Heart left ventricle (tissue), 16 donors: ENCODE data around the gene ATP13A4. TPM values are rescaled to one million over a fixed set of nuclear protein-coding genes. Genes with fewer than 3 reads are reported as not detected.

Experiments
- ATAC-seq, 4 donors: fragments of 200-7000 bp; cut with Tn5 transposase; one replicate each; pipeline ENCODE4 v1.9.1; 2020 to 2022; ENCODE audit warnings: moderate library complexity in 4 of 4, mild to moderate bottlenecking in 3 of 4, moderate number of reproducible peaks in 1 of 4
- DNase-seq, 5 donors: peaks; one replicate each; pipeline ENCODE4 v3.0.0-alpha.2; 2020
- H3K27ac ChIP-seq, 12 donors: fragments of 200-600 bp; sonication (generic) in 4 of 12; one replicate each; pipeline versions ENCODE4 v1.5.0 to v1.8.0; 2016 to 2022; ENCODE audit warnings: mild to moderate bottlenecking in 2 of 12
- H3K27me3 ChIP-seq, 9 donors: fragments of 200-600 bp; sonication (generic) in 2 of 9; one replicate each; pipeline versions ENCODE4 v1.5.1 to v1.8.0; 2016 to 2022; ENCODE audit warnings: mild to moderate bottlenecking in 3 of 9
- H3K36me3 ChIP-seq, 9 donors: fragments of 200-600 bp; sonication (generic) in 2 of 9; one replicate each; pipeline versions ENCODE4 v1.5.0 to v1.8.0; 2018 to 2022; ENCODE audit warnings: mild to moderate bottlenecking in 2 of 9
- H3K4me1 ChIP-seq, 12 donors: fragments of 200-600 bp; sonication (generic) in 4 of 12; one replicate each; pipeline versions ENCODE4 v1.5.0 to v1.8.0; 2016 to 2022; ENCODE audit warnings: mild to moderate bottlenecking in 3 of 12
- H3K4me3 ChIP-seq, 12 donors: fragments of 200-600 bp; sonication (generic) in 4 of 12; one replicate each; pipeline versions ENCODE4 v1.5.0 to v1.8.0; 2017 to 2022; ENCODE audit warnings: mild to moderate bottlenecking in 9 of 12, moderate library complexity in 4 of 12
- H3K9me3 ChIP-seq, 12 donors: fragments of 200-600 bp; sonication (generic) in 4 of 12; one replicate each; pipeline versions ENCODE4 v1.5.0 to v1.8.0; 2016 to 2022; ENCODE audit warnings: mild to moderate bottlenecking in 1 of 12
- POLR2A ChIP-seq, 2 donors: fragments of 450-650 bp; IDR thresholded peaks; one replicate each; pipeline ENCODE4 v1.6.1; 2017; ENCODE audit warnings: antibody characterized with exemption in 2 of 2, mild to moderate bottlenecking in 2 of 2, moderate library complexity in 2 of 2
- WGBS, 4 donors: extraction: QIAGEN DNeasy Blood & Tissue Kit in 2 of 4; methylation state at CpG; one replicate each; pipeline versions ENCODE4 v1.1.5 to v1.1.7; 2013 to 2018; 5-methylcytosine and 5-hydroxymethylcytosine counted together
- intact Hi-C, 10 donors: fragments of 100-400 bp; cut with DNase I; formaldehyde crosslinking; loops; one replicate each; pipeline versions ENCODE4 v1.11.1 to v1.14.2; 2022
- polyA plus RNA-seq, 2 donors: library from polyadenylated mRNA; stranded (reverse); fragments of 200-250 nt; gene quantifications; one replicate each; pipeline ENCODE4 v1.2.3, GENCODE V29; 2013
- total RNA-seq, 9 donors: library from RNA; depleted of rRNA in 2 of 9; stranded (reverse); fragments of >200 nt in 2 of 9; fragmentation: NEBNext Ultra II Directional in 3 of 9; extraction: Animal tissue kit (Norgen Biotek cat#: 25700) in 3 of 9; gene quantifications; one replicate each; pipeline versions ENCODE4 v1.1.0 to v1.2.4, GENCODE V29; 2016 to 2023
- TF ChIP-seq, protein P1 (sequence below), 12 donors: fragments of 200-600 bp; sonication (generic) in 4 of 12; IDR thresholded peaks; one replicate each; pipeline versions ENCODE4 v1.5.0 to v1.8.0; 2018 to 2022; ENCODE audit warnings: antibody characterized with exemption in 12 of 12, mild to moderate bottlenecking in 5 of 12
- donor health status: ischemic (EF 13 %, LVEDD 7.1; RV severe dilation, severe dysfunction).
- donor health status: healthy with polysubstance abuse.
- donor health status: DM: no; HTN: yes; CAD: no.
- donor health status: DM: no; HTN: no; CAD: no.
- donor health status: ischemic (EF 25% LVEDD 6.9; RV normal size, moderate dysfunction).
- donor health status: ischemic (EF 25% LVEDD 5.7; RV mildly dilated, moderate dysfunction).
- donor health status: healthy.
- donor health status: DM: yes; HTN: yes; CAD: no.
- donor health status: ischemic (EF 35%, LVEDD 5.7; RV mildly dilated, moderate dysfunction).
- donor health status: nonischemic (EF 11% LVEDD 7.7; RV severe dilation, severe dysfunction).
- donor health status: DM: yes; HTN: yes; CAD: no.
- donor health status: PGD.
- donor health status: ischemic (EF 29% LVEDD 5.4; RV normal size, mild dysfunction).
- donor health status: nonischemic (EF 23%, LVEDD 6.1; RV moderate dilation, normal function).

Gene ATP13A4
- total and polyA plus RNA-seq, 11 donors, result 0.48 to 0.97 (median 0.51) TPM; not detected in 8

DNA sequence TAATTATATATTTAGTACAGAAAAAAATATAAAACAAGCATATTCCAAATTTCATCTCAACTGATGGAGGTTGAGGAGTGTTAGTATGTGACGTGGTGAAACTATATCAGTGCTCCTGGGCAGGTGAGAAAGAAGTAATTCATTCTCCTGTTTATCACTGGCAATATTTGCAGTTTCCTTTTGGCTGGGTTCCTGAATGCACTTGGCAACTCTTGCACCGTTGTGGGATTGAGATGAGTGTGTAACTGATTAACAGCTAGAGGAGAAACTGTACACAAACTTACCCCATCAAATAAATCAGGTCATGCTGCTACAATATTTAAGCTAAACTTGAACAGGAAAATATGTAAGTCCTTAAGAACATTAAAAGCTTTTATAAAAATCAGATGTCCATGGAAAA is 2.1 kb upstream of the ATP13A4 start:
- TF ChIP-seq, protein P1, sequence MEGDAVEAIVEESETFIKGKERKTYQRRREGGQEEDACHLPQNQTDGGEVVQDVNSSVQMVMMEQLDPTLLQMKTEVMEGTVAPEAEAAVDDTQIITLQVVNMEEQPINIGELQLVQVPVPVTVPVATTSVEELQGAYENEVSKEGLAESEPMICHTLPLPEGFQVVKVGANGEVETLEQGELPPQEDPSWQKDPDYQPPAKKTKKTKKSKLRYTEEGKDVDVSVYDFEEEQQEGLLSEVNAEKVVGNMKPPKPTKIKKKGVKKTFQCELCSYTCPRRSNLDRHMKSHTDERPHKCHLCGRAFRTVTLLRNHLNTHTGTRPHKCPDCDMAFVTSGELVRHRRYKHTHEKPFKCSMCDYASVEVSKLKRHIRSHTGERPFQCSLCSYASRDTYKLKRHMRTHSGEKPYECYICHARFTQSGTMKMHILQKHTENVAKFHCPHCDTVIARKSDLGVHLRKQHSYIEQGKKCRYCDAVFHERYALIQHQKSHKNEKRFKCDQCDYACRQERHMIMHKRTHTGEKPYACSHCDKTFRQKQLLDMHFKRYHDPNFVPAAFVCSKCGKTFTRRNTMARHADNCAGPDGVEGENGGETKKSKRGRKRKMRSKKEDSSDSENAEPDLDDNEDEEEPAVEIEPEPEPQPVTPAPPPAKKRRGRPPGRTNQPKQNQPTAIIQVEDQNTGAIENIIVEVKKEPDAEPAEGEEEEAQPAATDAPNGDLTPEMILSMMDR (IDR thresholded peaks at IDR 0.05), result no peak
- no peak for TF ChIP-seq POLR2A (IDR thresholded peaks at IDR 0.05)
- Histone ChIP-seq H3K4me3 (no peak overlapping the region), H3K27me3 (no peaks in the 10 kb centered on the region), H3K36me3 (no peaks in the 10 kb centered on the region), H3K27ac (no peak overlapping the region), H3K9me3 (no peaks in the 10 kb centered on the region), H3K4me1 (peaks cover 0 to 5% (median 0%) of the 10 kb centered on the region in 12 donors)
- WGBS, 4 donors, result 24 to 35% (median 27%) methylated on average over 2 of the region's 2 CpGs
- intact Hi-C loops, result no loop called here
- ATAC-seq (no peak), DNase-seq (no peak)

DNA sequence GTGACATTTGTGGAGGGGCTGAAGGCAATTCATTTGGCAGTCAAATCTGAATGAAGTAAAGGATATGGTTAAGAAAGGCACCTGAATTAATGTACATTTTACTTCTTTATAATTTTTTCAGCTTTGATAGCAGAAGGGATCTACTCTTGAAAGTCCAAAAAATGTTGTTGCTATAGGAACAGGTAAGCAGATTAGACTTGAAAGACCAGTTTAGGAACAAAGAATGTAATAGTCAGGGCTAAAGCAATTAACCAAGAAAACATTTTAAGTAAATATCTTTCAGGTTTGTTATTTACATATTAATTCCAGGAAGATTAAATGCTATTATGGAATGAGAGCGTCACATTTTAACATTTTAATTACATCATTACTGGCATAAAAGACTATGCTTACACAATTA is 1.1 kb downstream of the ATP13A4 start:
- TF ChIP-seq, protein P1 (IDR thresholded peaks at IDR 0.05), result no peak
- no peak for TF ChIP-seq POLR2A (IDR thresholded peaks at IDR 0.05)
- 91 to 94% (median 92%) methylated on average over 1 of the region's 1 CpG for WGBS, 4 donors
- no peaks in the 10 kb centered on the region for H3K4me1 ChIP-seq
- H3K27me3 ChIP-seq, result no peaks in the 10 kb centered on the region
- no peaks in the 10 kb centered on the region for H3K9me3 ChIP-seq
- no peaks in the 10 kb centered on the region for H3K36me3 ChIP-seq
- no peak overlapping the region for H3K4me3 ChIP-seq
- DNase-seq (no peak), ATAC-seq (no peak)
- no peak overlapping the region for H3K27ac ChIP-seq
- intact Hi-C loops, result no loop called here

- Histone ChIP-seq H3K4me1 (no peaks in the 10 kb centered on the region), H3K27me3 (no peaks in the 10 kb centered on the region), H3K4me3 (no peak overlapping the region), H3K36me3 (no peaks in the 10 kb centered on the region), H3K27ac (no peak overlapping the region), H3K9me3 (no peaks in the 10 kb centered on the region)
- DNase-seq (no peak), ATAC-seq (peak in 3 of 4 donors; percentile 22 to 69 (median 62))
- WGBS, 4 donors, result 45 to 78% (median 63%) methylated on average over 1 of the region's 1 CpG
- intact Hi-C loops, result no loop called here
- TF ChIP-seq POLR2A (IDR thresholded peaks at IDR 0.05), result no peak
Observed at GRCh38 chr3:193552923-193553322, 1.8 kb downstream of the ATP13A4 start.

DNA sequence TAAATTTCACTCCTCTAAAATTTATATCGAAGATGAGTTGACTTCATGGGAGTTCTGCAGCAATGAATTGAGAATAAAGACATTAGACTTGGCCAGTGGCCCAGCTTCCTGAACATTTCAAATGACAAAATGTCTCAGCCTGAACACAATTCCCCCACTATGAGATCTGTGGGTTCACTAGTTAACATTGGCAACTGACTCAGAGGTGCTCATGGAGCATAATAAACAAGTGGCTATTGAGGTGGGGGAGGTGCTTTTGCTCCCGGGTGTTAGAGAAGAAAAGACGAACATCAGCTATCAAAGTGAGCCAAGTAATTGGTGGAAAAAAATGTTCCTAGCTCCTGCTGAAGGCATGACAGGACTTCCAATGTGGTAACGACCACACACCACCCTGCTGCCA is 6.3 kb downstream of the ATP13A4 start:
- no peak overlapping the region for H3K27ac ChIP-seq
- H3K9me3 ChIP-seq, result peaks cover 0 to 17% (median 0%) of the 10 kb centered on the region in 12 donors
- no peak for ATAC-seq
- no peaks in the 10 kb centered on the region for H3K36me3 ChIP-seq
- intact Hi-C loops, result no loop called here
- TF ChIP-seq, protein P1 (IDR thresholded peaks at IDR 0.05), result no peak
- TF ChIP-seq POLR2A (IDR thresholded peaks at IDR 0.05), result no peak
- no peak for DNase-seq
- H3K27me3 ChIP-seq, result no peaks in the 10 kb centered on the region
- H3K4me3 ChIP-seq, result no peak overlapping the region
- H3K4me1 ChIP-seq, result no peaks in the 10 kb centered on the region
- 53 to 58% (median 54%) methylated on average over 4 of the region's 4 CpGs for WGBS, 4 donors

DNA sequence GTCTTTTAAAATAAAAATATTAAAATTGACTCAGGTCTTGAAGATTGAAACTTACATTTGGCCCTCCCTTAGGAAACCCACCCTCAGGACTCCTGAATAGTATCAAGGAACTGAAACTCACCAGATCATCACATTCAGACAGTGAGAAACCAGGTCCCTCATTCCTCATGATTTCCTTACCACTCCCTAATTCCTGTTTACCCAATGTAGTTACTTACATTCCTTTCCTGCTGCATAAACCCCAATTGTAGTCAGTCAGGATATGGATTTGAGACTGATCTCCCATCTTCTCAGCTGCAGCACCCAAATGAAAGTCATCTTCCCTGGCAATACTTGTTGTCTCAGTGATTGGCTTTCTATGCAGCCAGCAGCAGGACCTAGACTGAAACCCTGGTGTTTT is 8.6 kb downstream of the ATP13A4 start:
- H3K27ac ChIP-seq, result no peak overlapping the region
- ATAC-seq (no peak), DNase-seq (no peak)
- peaks cover 0 to 17% (median 0%) of the 10 kb centered on the region in 12 donors for H3K9me3 ChIP-seq
- no peaks in the 10 kb centered on the region for H3K36me3 ChIP-seq
- H3K4me3 ChIP-seq, result no peak overlapping the region
- TF ChIP-seq POLR2A (IDR thresholded peaks at IDR 0.05), result no peak
- TF ChIP-seq, protein P1 (IDR thresholded peaks at IDR 0.05), result no peak
- H3K4me1 ChIP-seq, result no peaks in the 10 kb centered on the region
- H3K27me3 ChIP-seq, result no peaks in the 10 kb centered on the region
- intact Hi-C loops, result no loop called here
